BJ (cell line): ENCODE results near the gene ALDH3B2. TPM values are rescaled to one million over a fixed set of nuclear protein-coding genes. Genes with fewer than 3 reads are reported as not detected.

Source experiments
- CTCF ChIA-PET: fragments of 350-600 bp; formaldehyde crosslinking; extraction: SDS; loops from one replicate; lab custom pipeline; 2021; ENCODE audit warnings: antibody characterized with exemption, inconsistent platforms; lab: Yijun Ruan, JAX
- POLR2A ChIA-PET: fragments of 300-600 bp; sonication (Branson Sonifier 250); formaldehyde crosslinking; extraction: SDS; loops from one replicate; lab custom pipeline; 2021; ENCODE audit warnings: antibody characterized with exemption; lab: Charles Lee
- DNase-seq: peaks from one replicate; pipeline ENCODE4 v3.0.0-alpha.2; 2011; ENCODE audit warnings: low read depth
- H3K27me3 ChIP-seq: 2 replicates; pipeline ENCODE4 v1.6.0; 2011; ENCODE audit warnings: low read length; ENCODE audit not compliant: control insufficient read depth, insufficient read depth
- H3K36me3 ChIP-seq: 2 replicates; pipeline ENCODE4 v1.5.1; 2011; ENCODE audit warnings: low read length; ENCODE audit not compliant: control insufficient read depth, insufficient read depth
- H3K4me3 ChIP-seq: 2 replicates; pipeline ENCODE4 v1.5.1; 2011; ENCODE audit warnings: low read depth, mild to moderate bottlenecking, control low read depth, low read length
- polyA plus RNA-seq: library from polyadenylated mRNA; depleted of rRNA; stranded (reverse); fragments of >200 nt; gene quantifications from 2 replicates; pipeline ENCODE4 v1.2.3, GENCODE V29; 2011
- TF ChIP-seq, protein P1 (sequence below): IDR thresholded peaks from 2 replicates; pipeline ENCODE4 v1.5.1; 2011; ENCODE audit warnings: low read depth, mild to moderate bottlenecking, control low read depth, inconsistent platforms, low read length, moderate library complexity; ENCODE audit not compliant: insufficient read depth

The ALDH3B2 gene
- polyA plus RNA-seq, 1 experiment, result not detected

DNA sequence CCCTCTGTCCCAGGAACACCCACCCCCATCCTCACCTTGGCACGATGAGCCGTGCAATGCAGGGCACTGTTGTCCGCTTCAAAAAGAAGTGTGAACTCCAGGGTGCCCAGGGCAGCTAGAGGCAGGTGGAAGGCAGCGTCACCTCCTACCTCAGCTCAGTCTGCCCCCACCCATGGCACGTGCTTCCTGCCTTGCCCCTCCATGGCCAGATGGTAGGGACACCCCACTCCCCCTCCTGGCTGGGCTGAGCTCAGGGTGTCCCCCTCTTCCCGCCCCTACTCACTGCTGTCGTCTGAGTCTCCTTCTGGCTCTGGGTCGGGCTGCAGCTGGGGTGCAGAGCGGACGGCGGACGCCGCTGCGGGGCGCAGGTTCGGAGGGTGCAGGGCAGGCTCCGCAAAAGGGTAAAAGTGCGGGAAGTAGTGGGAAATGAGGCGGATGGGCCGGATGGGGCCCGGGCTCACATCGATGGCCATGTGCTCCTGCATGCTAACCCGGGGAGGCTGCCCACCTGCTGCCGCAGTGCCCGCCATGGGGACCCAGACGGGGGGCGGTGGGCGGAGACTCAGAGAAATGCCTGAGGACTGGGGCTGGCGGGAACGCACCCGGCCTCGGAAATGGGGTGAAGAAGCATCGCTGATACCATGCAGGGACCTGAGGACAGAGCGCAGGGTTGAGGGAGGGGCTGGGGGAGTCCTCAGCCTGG, 58.5 kb downstream of the ALDH3B2 start:
- TF ChIP-seq, protein P1, sequence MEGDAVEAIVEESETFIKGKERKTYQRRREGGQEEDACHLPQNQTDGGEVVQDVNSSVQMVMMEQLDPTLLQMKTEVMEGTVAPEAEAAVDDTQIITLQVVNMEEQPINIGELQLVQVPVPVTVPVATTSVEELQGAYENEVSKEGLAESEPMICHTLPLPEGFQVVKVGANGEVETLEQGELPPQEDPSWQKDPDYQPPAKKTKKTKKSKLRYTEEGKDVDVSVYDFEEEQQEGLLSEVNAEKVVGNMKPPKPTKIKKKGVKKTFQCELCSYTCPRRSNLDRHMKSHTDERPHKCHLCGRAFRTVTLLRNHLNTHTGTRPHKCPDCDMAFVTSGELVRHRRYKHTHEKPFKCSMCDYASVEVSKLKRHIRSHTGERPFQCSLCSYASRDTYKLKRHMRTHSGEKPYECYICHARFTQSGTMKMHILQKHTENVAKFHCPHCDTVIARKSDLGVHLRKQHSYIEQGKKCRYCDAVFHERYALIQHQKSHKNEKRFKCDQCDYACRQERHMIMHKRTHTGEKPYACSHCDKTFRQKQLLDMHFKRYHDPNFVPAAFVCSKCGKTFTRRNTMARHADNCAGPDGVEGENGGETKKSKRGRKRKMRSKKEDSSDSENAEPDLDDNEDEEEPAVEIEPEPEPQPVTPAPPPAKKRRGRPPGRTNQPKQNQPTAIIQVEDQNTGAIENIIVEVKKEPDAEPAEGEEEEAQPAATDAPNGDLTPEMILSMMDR, result no peak
- Histone ChIP-seq H3K36me3 (peaks cover 12% of the 10 kb centered on the region), H3K4me3 (no peak overlapping the region), H3K27me3 (peaks cover 16% of the 10 kb centered on the region)
- DNase-seq, result no peak
- ChIA-PET CTCF (interaction anchor here (0.9 to 10.0 kb wide), 4 partner anchors 13 to 52 kb away, joined by 3 to 88 read pairs (median 8); partner anchors contain the start of genes GSTP1 and NUDT8), POLR2A (no interaction called here)

DNA sequence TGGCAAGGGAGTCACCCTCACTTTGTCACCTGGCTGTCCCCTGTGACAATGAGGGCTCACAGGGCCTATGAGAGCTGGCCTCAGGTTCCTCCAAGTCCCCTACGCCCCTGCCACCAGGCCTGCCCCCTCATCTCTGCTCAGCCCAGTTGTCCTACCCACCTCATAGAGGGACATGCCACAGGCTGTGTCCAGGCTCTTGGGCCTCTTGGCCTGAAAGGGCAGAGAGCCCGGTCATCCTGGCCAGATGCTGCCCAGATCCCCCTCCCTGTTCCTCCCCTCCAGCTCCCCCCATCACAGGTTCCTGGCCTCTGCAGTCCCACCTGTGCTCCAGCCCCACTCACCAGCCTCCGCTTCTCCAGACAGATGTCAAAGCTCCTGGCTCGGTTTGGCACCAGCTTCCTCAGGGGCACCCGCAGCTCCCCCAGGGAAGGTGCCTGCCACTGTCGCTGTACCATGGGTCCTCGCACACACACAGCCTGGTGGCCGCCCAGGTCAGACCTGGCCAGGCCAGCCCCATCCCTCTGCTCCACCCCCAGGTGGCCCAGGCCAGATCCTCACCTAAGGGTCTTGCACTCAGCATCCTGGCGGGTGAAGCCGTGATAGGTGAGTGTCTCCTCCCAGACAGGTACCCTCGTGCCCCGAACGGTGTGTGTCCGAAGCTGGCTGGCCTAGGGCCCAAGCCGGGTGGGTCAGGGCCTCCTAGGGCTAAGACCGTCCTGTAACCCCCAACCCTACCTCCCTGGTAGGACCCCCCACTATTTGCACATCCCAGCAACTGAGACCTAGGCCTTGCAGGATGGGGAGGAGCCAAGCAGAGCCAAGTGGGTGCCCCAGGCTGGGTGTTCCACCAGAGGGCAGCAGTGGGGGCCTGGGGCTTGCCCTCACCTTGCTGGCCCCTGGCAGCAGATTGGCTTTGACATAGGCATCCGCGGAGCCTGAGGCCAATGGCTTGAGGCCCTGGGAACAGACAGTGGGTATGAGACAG, 59.4 kb downstream of the ALDH3B2 start:
- DNase-seq, result no peak
- POLR2A ChIA-PET, result no interaction called here

DNA sequence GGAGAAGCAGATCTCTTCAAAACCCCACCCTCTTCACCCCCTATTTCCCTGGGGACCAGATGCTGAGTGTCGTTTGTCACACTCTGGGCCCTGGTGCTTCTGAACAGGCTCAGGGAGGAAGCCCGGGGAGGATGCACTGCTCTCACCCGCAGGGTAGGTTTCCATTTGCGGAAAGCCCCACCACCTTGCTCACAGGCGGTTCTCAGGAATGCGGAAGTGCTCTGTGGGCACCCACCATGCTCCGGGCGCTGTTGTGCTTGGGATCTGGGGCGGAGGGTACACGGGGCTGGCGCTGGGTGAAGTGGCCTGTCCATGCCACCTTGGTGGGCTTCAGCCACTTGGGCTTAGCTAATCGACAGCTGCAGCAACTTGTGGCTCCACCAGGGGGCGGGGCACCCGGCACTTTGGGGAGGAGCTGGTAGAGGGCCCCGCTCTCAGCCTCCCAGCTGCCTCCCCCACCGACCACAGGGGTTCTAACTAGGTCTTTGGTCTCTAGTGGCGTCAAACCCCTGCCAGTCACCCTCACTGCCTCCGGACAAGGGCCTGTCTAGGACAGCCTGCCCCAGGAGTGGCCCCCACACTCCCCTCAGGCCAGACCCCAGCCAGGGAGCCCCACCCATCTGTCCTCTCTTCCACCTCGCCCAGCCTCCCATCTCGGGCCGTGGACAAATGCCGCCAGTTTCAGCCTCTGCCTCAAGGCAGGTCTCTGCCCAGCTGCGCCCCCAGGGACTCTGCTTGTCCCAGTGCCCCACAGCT, 60.3 kb downstream of the ALDH3B2 start:
- Histone ChIP-seq H3K36me3 (peaks cover 20% of the 10 kb centered on the region), H3K4me3 (0 out of 2 replicates have a peak overlapping the region, but pooled peaks have one; percentile 2), H3K27me3 (peaks cover 16% of the 10 kb centered on the region)
- no peak for DNase-seq
- TF ChIP-seq, protein P1, result peak; percentile 75
- ChIA-PET CTCF (interaction anchor here (0.6 to 10.0 kb wide), 10 partner anchors 9 to 196 kb away, joined by 3 to 88 read pairs (median 4); partner anchors contain the start of gene NUDT8), POLR2A (no interaction called here)

More for the DNA sequence above, 59.4 kb downstream of the ALDH3B2 start:
- TF ChIP-seq, protein P1, result peak; percentile 61
- CTCF ChIA-PET, result interaction anchor here (0.9 to 10.0 kb wide), 11 partner anchors 10 to 51 kb away, joined by 3 to 88 read pairs (median 4); partner anchors contain the start of genes GSTP1 and NUDT8
- no peak overlapping the region for H3K4me3 ChIP-seq
- H3K36me3 ChIP-seq, result peaks cover 18% of the 10 kb centered on the region
- H3K27me3 ChIP-seq, result peaks cover 16% of the 10 kb centered on the region

DNA sequence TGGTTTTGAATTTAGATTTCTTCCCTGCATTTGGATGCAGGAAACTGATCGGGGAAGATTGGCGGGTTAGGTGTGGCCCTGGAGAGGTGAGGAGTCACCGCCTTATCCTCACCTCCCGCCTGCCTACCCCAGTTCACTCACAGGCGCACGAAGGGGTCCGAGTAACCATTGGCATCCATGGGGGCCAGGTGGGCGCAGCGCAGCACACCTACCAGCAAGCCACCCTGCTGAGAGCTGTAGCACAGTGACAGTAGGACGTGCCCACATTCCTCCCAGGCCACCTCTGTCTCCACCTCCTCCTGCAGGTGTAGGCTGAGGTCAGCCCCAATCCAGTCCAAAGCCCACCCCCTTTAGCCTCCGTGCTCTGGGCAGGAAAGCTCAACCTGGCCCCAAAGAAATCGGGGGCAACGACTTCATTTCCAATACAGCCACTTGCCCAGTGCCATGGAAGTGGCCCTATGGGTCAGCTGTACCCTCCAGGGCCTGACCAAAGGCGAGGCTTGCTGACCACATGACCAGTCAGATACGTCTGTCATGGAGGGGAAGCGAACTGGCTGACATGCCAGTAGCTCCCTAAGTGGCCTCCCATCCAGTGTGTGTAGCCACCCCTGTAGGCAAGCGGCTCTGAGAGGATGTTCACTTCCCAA, 61.0 kb downstream of the ALDH3B2 start:
- Histone ChIP-seq H3K27me3 (peaks cover 14% of the 10 kb centered on the region), H3K36me3 (peaks cover 26% of the 10 kb centered on the region), H3K4me3 (no peak overlapping the region)
- TF ChIP-seq, protein P1, result no peak
- no peak for DNase-seq
- ChIA-PET POLR2A (no interaction called here), CTCF (interaction anchor here (0.6 to 10.0 kb wide), 9 partner anchors 8 to 196 kb away, joined by 3 to 88 read pairs (median 5); partner anchors contain the start of gene NUDT8)
